K562 (cell line): ENCODE data around the gene CEP41. TPM values are rescaled to one million over a fixed set of nuclear protein-coding genes. Genes with fewer than 3 reads are reported as not detected.

Experiments
- CREM ChIP-seq: IDR thresholded peaks from 2 replicates; pipeline ENCODE4 v1.6.1; 2014; ENCODE audit warnings: antibody characterized with exemption, low read depth
- FOXA1 ChIP-seq: fragments of 450-650 bp; IDR thresholded peaks from 2 replicates; pipeline ENCODE4 v1.6.1; 2016; ENCODE audit warnings: mild to moderate bottlenecking, borderline replicate concordance
- L3MBTL2 ChIP-seq: fragments of 450-650 bp; IDR thresholded peaks from 2 replicates; pipeline ENCODE4 v1.6.1; 2016; ENCODE audit warnings: mild to moderate bottlenecking, moderate library complexity
- SETDB1 ChIP-seq: IDR thresholded peaks from one replicate; pipeline ENCODE4 v1.6.1; 2012; ENCODE audit warnings: low read length, control low read depth, inconsistent platforms
- SPI1 ChIP-seq: IDR thresholded peaks from 2 replicates; pipeline ENCODE4 v1.6.1; 2011; ENCODE audit warnings: low read depth, low read length, control low read depth, borderline replicate concordance
- ZC3H8 ChIP-seq: fragments of 450-650 bp; IDR thresholded peaks from 2 replicates; pipeline ENCODE4 v1.6.1; 2017
- polyA plus RNA-seq, 8 experiments: library from polyadenylated mRNA; depleted of rRNA in 4 of 8; stranded (reverse) in 5 of 8; unstranded in 3 of 8; fragments of >200 nt; fragmentation: Nextera tagmentation in 2 of 8; fragmentation: Illumina TruSeq in 1 of 8; extraction: Ambion mirVana in 2 of 8; extraction: Trizol in 1 of 8; gene quantifications; 2 replicates each; pipeline versions ENCODE4 v1.2.1 to v1.2.3, GENCODE V29; 2011 to 2014; ENCODE audit warnings: inconsistent platforms in 1 of 8, missing spikeins in 1 of 8
- total RNA-seq, 7 experiments: library from RNA; depleted of rRNA in 6 of 7; stranded (reverse); fragments of >200 nt in 6 of 7; fragmentation: Illumina TruSeq in 2 of 7; extraction: Trizol in 2 of 7; gene quantifications; 2 replicates each; pipeline versions ENCODE4 v1.2.1 to v1.2.3, GENCODE V29; 2011 to 2021; ENCODE audit warnings: low replicate concordance in 1 of 7
- TF ChIP-seq, protein P1 (sequence below): fragments of 450-650 bp; IDR thresholded peaks from 2 replicates; pipeline ENCODE4 v1.6.1; 2016; ENCODE audit warnings: mild to moderate bottlenecking, moderate library complexity
- TF ChIP-seq, protein P2 (sequence below), 2 experiments: IDR thresholded peaks; 2 replicates each; pipeline ENCODE4 v1.6.1; 2011; ENCODE audit warnings: borderline replicate concordance in 1 of 2, control low read depth in 1 of 2, low read depth in 1 of 2, low read length in 1 of 2, mild to moderate bottlenecking in 1 of 2, mixed read lengths in 1 of 2, moderate library complexity in 1 of 2; ENCODE audit not compliant: insufficient read depth in 1 of 2, insufficient read length in 1 of 2, poor library complexity in 1 of 2, severe bottlenecking in 1 of 2; ENCODE audit errors: extremely low read depth in 1 of 2
- TF ChIP-seq, protein P3 (sequence below): fragments of 450-650 bp; IDR thresholded peaks from 2 replicates; pipeline ENCODE4 v1.6.1; 2017; ENCODE audit warnings: antibody characterized with exemption
- TF ChIP-seq, protein P4 (sequence below), 2 experiments: fragments of 250-450 bp in 1 of 2; fragments of 450-650 bp in 1 of 2; sonication (Bioruptor Pico) in 1 of 2; IDR thresholded peaks; 2 replicates each; pipeline versions ENCODE4 v1.6.1 to v1.8.0; 2016 to 2021; ENCODE audit warnings: mild to moderate bottlenecking in 2 of 2, moderate library complexity in 2 of 2, missing compliant biosample characterization in 1 of 2, missing genetic modification characterization in 1 of 2

CEP41 gene
- total and polyA plus RNA-seq, 9 of the 15 experiments (the other 6 are each of a cell fraction or from before 2014, with no cell fraction given) = 1.5 to 15.5 (median 6.4) TPM

- TF ChIP-seq, protein P1, sequence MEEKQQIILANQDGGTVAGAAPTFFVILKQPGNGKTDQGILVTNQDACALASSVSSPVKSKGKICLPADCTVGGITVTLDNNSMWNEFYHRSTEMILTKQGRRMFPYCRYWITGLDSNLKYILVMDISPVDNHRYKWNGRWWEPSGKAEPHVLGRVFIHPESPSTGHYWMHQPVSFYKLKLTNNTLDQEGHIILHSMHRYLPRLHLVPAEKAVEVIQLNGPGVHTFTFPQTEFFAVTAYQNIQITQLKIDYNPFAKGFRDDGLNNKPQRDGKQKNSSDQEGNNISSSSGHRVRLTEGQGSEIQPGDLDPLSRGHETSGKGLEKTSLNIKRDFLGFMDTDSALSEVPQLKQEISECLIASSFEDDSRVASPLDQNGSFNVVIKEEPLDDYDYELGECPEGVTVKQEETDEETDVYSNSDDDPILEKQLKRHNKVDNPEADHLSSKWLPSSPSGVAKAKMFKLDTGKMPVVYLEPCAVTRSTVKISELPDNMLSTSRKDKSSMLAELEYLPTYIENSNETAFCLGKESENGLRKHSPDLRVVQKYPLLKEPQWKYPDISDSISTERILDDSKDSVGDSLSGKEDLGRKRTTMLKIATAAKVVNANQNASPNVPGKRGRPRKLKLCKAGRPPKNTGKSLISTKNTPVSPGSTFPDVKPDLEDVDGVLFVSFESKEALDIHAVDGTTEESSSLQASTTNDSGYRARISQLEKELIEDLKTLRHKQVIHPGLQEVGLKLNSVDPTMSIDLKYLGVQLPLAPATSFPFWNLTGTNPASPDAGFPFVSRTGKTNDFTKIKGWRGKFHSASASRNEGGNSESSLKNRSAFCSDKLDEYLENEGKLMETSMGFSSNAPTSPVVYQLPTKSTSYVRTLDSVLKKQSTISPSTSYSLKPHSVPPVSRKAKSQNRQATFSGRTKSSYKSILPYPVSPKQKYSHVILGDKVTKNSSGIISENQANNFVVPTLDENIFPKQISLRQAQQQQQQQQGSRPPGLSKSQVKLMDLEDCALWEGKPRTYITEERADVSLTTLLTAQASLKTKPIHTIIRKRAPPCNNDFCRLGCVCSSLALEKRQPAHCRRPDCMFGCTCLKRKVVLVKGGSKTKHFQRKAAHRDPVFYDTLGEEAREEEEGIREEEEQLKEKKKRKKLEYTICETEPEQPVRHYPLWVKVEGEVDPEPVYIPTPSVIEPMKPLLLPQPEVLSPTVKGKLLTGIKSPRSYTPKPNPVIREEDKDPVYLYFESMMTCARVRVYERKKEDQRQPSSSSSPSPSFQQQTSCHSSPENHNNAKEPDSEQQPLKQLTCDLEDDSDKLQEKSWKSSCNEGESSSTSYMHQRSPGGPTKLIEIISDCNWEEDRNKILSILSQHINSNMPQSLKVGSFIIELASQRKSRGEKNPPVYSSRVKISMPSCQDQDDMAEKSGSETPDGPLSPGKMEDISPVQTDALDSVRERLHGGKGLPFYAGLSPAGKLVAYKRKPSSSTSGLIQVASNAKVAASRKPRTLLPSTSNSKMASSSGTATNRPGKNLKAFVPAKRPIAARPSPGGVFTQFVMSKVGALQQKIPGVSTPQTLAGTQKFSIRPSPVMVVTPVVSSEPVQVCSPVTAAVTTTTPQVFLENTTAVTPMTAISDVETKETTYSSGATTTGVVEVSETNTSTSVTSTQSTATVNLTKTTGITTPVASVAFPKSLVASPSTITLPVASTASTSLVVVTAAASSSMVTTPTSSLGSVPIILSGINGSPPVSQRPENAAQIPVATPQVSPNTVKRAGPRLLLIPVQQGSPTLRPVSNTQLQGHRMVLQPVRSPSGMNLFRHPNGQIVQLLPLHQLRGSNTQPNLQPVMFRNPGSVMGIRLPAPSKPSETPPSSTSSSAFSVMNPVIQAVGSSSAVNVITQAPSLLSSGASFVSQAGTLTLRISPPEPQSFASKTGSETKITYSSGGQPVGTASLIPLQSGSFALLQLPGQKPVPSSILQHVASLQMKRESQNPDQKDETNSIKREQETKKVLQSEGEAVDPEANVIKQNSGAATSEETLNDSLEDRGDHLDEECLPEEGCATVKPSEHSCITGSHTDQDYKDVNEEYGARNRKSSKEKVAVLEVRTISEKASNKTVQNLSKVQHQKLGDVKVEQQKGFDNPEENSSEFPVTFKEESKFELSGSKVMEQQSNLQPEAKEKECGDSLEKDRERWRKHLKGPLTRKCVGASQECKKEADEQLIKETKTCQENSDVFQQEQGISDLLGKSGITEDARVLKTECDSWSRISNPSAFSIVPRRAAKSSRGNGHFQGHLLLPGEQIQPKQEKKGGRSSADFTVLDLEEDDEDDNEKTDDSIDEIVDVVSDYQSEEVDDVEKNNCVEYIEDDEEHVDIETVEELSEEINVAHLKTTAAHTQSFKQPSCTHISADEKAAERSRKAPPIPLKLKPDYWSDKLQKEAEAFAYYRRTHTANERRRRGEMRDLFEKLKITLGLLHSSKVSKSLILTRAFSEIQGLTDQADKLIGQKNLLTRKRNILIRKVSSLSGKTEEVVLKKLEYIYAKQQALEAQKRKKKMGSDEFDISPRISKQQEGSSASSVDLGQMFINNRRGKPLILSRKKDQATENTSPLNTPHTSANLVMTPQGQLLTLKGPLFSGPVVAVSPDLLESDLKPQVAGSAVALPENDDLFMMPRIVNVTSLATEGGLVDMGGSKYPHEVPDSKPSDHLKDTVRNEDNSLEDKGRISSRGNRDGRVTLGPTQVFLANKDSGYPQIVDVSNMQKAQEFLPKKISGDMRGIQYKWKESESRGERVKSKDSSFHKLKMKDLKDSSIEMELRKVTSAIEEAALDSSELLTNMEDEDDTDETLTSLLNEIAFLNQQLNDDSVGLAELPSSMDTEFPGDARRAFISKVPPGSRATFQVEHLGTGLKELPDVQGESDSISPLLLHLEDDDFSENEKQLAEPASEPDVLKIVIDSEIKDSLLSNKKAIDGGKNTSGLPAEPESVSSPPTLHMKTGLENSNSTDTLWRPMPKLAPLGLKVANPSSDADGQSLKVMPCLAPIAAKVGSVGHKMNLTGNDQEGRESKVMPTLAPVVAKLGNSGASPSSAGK = peak; percentile 90
- TF ChIP-seq FOXA1 (no peak), SETDB1 (no peak), SPI1 (no peak), CREM (0 out of 2 replicates have a peak, but pooled peaks have one; percentile 9), L3MBTL2 (peak; percentile 92), ZC3H8 (no peak)
- TF ChIP-seq, protein P2, sequence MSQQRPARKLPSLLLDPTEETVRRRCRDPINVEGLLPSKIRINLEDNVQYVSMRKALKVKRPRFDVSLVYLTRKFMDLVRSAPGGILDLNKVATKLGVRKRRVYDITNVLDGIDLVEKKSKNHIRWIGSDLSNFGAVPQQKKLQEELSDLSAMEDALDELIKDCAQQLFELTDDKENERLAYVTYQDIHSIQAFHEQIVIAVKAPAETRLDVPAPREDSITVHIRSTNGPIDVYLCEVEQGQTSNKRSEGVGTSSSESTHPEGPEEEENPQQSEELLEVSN (IDR thresholded peaks at IDR 0.05; ENCODE audit: borderline replicate concordance in 1 of 2, extremely low read depth in 1 of 2, insufficient read depth in 1 of 2, insufficient read length in 1 of 2, low read depth in 1 of 2, low read length in 1 of 2, poor library complexity in 1 of 2, severe bottlenecking in 1 of 2) = peak; percentile 60 to 91
- TF ChIP-seq, protein P3, sequence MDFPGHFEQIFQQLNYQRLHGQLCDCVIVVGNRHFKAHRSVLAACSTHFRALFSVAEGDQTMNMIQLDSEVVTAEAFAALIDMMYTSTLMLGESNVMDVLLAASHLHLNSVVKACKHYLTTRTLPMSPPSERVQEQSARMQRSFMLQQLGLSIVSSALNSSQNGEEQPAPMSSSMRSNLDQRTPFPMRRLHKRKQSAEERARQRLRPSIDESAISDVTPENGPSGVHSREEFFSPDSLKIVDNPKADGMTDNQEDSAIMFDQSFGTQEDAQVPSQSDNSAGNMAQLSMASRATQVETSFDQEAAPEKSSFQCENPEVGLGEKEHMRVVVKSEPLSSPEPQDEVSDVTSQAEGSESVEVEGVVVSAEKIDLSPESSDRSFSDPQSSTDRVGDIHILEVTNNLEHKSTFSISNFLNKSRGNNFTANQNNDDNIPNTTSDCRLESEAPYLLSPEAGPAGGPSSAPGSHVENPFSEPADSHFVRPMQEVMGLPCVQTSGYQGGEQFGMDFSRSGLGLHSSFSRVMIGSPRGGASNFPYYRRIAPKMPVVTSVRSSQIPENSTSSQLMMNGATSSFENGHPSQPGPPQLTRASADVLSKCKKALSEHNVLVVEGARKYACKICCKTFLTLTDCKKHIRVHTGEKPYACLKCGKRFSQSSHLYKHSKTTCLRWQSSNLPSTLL = no peak
- TF ChIP-seq, protein P4, sequence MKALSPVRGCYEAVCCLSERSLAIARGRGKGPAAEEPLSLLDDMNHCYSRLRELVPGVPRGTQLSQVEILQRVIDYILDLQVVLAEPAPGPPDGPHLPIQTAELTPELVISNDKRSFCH (CRISPR knock-in tag; IDR thresholded peaks at IDR 0.05) = no peak
- TF ChIP-seq, protein P4 (tag; IDR thresholded peaks at IDR 0.05) = 0 out of 2 replicates have a peak, but pooled peaks have one; percentile 30
These were observed 45.5 kb upstream of the CEP41 start (continued) for GRCh38 chr7:130486114-130486953.
